Dendritic cell treated with granulocyte-macrophage colony-stimulating factor and Interleukin-4, amounts not matched to agents 40 ng/mL and 50 ng/mL, for 4 days (primary cell): ENCODE results near the gene S100A14.

Experiments used
- H3K27ac Mint-ChIP-seq: one replicate; pipeline ENCODE4 v1.8.0; 2022; ENCODE audit warnings: mild to moderate bottlenecking, mixed read lengths
- H3K27me3 Mint-ChIP-seq: one replicate; pipeline ENCODE4 v1.8.0; 2022; ENCODE audit warnings: mild to moderate bottlenecking, mixed read lengths
- H3K36me3 Mint-ChIP-seq: one replicate; pipeline ENCODE4 v1.8.0; 2022; ENCODE audit warnings: low read depth, mixed read lengths
- H3K4me1 Mint-ChIP-seq: one replicate; pipeline ENCODE4 v1.8.0; 2022; ENCODE audit warnings: low read depth, mixed read lengths
- H3K4me3 Mint-ChIP-seq: one replicate; pipeline ENCODE4 v1.8.0; 2022; ENCODE audit warnings: mild to moderate bottlenecking, moderate library complexity, mixed read lengths
- H3K9me3 Mint-ChIP-seq: one replicate; pipeline ENCODE4 v1.8.0; 2022; ENCODE audit warnings: mixed read lengths
- intact Hi-C: fragments of 100-400 bp; cut with micrococcal nuclease; formaldehyde crosslinking; loops from one replicate; pipeline ENCODE4 v1.15.0; 2022

Gene S100A14

GRCh38 chr1:153631047-153632022, 15.2 kb upstream of the S100A14 start:
- intact Hi-C loops = no loop called here
- Mint-ChIP-seq H3K9me3 (no peaks in the 10 kb centered on the region), H3K36me3 (peaks cover 25% of the 10 kb centered on the region), H3K4me3 (no peak overlapping the region), H3K4me1 (peaks cover 73% of the 10 kb centered on the region), H3K27ac (peak overlapping the region; percentile 62), H3K27me3 (peaks cover 20% of the 10 kb centered on the region)

- Mint-ChIP-seq H3K4me3 (no peak overlapping the region), H3K4me1 (peaks cover 76% of the 10 kb centered on the region), H3K27ac (peak overlapping the region; percentile 0), H3K36me3 (peaks cover 15% of the 10 kb centered on the region), H3K27me3 (peaks cover 23% of the 10 kb centered on the region), H3K9me3 (no peaks in the 10 kb centered on the region)
- intact Hi-C loops = no loop called here
Measured at GRCh38 chr1:153630384-153630783, 14.3 kb upstream of the S100A14 start.

GRCh38 chr1:153629971-153630370, 13.8 kb upstream of the S100A14 start:
- intact Hi-C loops = no loop called here
- peaks cover 14% of the 10 kb centered on the region for H3K36me3 Mint-ChIP-seq
- H3K27ac Mint-ChIP-seq = peak overlapping the region; percentile 0

GRCh38 chr1:153629343-153629665, 13.2 kb upstream of the S100A14 start:
- Mint-ChIP-seq H3K36me3 (peaks cover 7% of the 10 kb centered on the region), H3K27me3 (peaks cover 23% of the 10 kb centered on the region), H3K4me3 (no peak overlapping the region), H3K9me3 (no peaks in the 10 kb centered on the region), H3K4me1 (peaks cover 86% of the 10 kb centered on the region), H3K27ac (peak overlapping the region; percentile 23)
- intact Hi-C loops = no loop called here

More at GRCh38 chr1:153629971-153630370, 13.8 kb upstream of the S100A14 start:
- Mint-ChIP-seq H3K27me3 (peaks cover 23% of the 10 kb centered on the region), H3K4me3 (no peak overlapping the region), H3K9me3 (no peaks in the 10 kb centered on the region), H3K4me1 (peaks cover 81% of the 10 kb centered on the region)

GRCh38 chr1:153628638-153629342, 12.7 kb upstream of the S100A14 start:
- no peak overlapping the region for H3K4me3 Mint-ChIP-seq
- H3K4me1 Mint-ChIP-seq = peaks cover 91% of the 10 kb centered on the region
- H3K9me3 Mint-ChIP-seq = no peaks in the 10 kb centered on the region
- peak overlapping the region; percentile 23 for H3K27ac Mint-ChIP-seq
- H3K27me3 Mint-ChIP-seq = peaks cover 23% of the 10 kb centered on the region
- H3K36me3 Mint-ChIP-seq = peaks cover 2% of the 10 kb centered on the region
- intact Hi-C loops = no loop called here

GRCh38 chr1:153627715-153628626, 11.8 kb upstream of the S100A14 start, which contains the start of gene S100A1:
Gene S100A1 (plus strand): TSS chr1:153628434. CDS start chr1:153630522, 2,088 bp downstream.
- Mint-ChIP-seq H3K9me3 (no peaks in the 10 kb centered on the region), H3K4me3 (peak within 1 kb of the TSS; percentile 64), H3K36me3 (no peaks in the 10 kb centered on the region), H3K27ac (peak within 1 kb of the TSS; percentile 74), H3K4me1 (peaks cover 92% of the 10 kb centered on the region), H3K27me3 (peaks cover 23% of the 10 kb centered on the region)
- intact Hi-C loops = no loop called here

GRCh38 chr1:153626904-153627714, 11.0 kb upstream of the S100A14 start, which contains the start of gene S100A13:
Gene S100A13 (minus strand): TSS chr1:153627505. CDS start chr1:153626472, 1,033 bp downstream.
- Mint-ChIP-seq H3K27me3 (peaks cover 23% of the 10 kb centered on the region), H3K4me1 (peaks cover 90% of the 10 kb centered on the region), H3K4me3 (peak within 1 kb of the TSS; percentile 64), H3K36me3 (no peaks in the 10 kb centered on the region), H3K27ac (peak within 1 kb of the TSS; percentile 74), H3K9me3 (no peaks in the 10 kb centered on the region)
- intact Hi-C loops = no loop called here

- H3K27ac Mint-ChIP-seq = peak overlapping the region; percentile 74
- no peaks in the 10 kb centered on the region for H3K36me3 Mint-ChIP-seq
- peak overlapping the region; percentile 64 for H3K4me3 Mint-ChIP-seq
- no peaks in the 10 kb centered on the region for H3K9me3 Mint-ChIP-seq
- peaks cover 23% of the 10 kb centered on the region for H3K27me3 Mint-ChIP-seq
- intact Hi-C loops = no loop called here
- H3K4me1 Mint-ChIP-seq = peaks cover 84% of the 10 kb centered on the region
Measured at GRCh38 chr1:153626477-153626903, 10.4 kb upstream of the S100A14 start.

- no peaks in the 10 kb centered on the region for H3K36me3 Mint-ChIP-seq
- intact Hi-C loops = no loop called here
- no peaks in the 10 kb centered on the region for H3K9me3 Mint-ChIP-seq
- no peak overlapping the region for H3K4me3 Mint-ChIP-seq
- peaks cover 70% of the 10 kb centered on the region for H3K4me1 Mint-ChIP-seq
- H3K27me3 Mint-ChIP-seq = peaks cover 23% of the 10 kb centered on the region
- H3K27ac Mint-ChIP-seq = peak overlapping the region; percentile 37
Measured at GRCh38 chr1:153624965-153625611, 9.0 kb upstream of the S100A14 start.

GRCh38 chr1:153623101-153623500, 7.0 kb upstream of the S100A14 start:
- H3K27ac Mint-ChIP-seq = peak overlapping the region; percentile 37
- intact Hi-C loops = no loop called here
- H3K36me3 Mint-ChIP-seq = no peaks in the 10 kb centered on the region
- H3K4me1 Mint-ChIP-seq = peaks cover 56% of the 10 kb centered on the region
- H3K9me3 Mint-ChIP-seq = no peaks in the 10 kb centered on the region
- peak overlapping the region; percentile 45 for H3K4me3 Mint-ChIP-seq
- H3K27me3 Mint-ChIP-seq = peaks cover 18% of the 10 kb centered on the region

- Mint-ChIP-seq H3K4me1 (peaks cover 50% of the 10 kb centered on the region), H3K36me3 (no peaks in the 10 kb centered on the region), H3K27me3 (peaks cover 2% of the 10 kb centered on the region), H3K27ac (no peak overlapping the region), H3K9me3 (no peaks in the 10 kb centered on the region), H3K4me3 (no peak overlapping the region)
- intact Hi-C loops = no loop called here
Measured at GRCh38 chr1:153619171-153619570, 3.0 kb upstream of the S100A14 start.

- H3K27me3 Mint-ChIP-seq = peaks cover 2% of the 10 kb centered on the region
- H3K4me1 Mint-ChIP-seq = peaks cover 34% of the 10 kb centered on the region
- no peaks in the 10 kb centered on the region for H3K9me3 Mint-ChIP-seq
- H3K4me3 Mint-ChIP-seq = no peak overlapping the region
- intact Hi-C loops = loop anchor here (1.0 to 2.0 kb wide), 2 partner anchors 45 to 106 kb away; no protein-coding TSS in a partner anchor
- peak overlapping the region; percentile 36 for H3K27ac Mint-ChIP-seq
- H3K36me3 Mint-ChIP-seq = no peaks in the 10 kb centered on the region
Measured at GRCh38 chr1:153617663-153618062, 1.5 kb upstream of the S100A14 start.
